AG09309 (cell line): ENCODE measurements around the gene SEPTIN8.

Experiments used
- DNase-seq: peaks from one replicate; pipeline ENCODE4 v3.0.0-alpha.2; 2010; ENCODE audit warnings: low read depth
- H3K4me3 ChIP-seq: 2 replicates; pipeline ENCODE4 v1.5.1; 2011; ENCODE audit warnings: mild to moderate bottlenecking, low read depth, low read length, moderate library complexity; ENCODE audit not compliant: control insufficient read depth
- CTCF ChIP-seq: IDR thresholded peaks from 2 replicates; pipeline ENCODE4 v1.5.1; 2011; ENCODE audit warnings: mild to moderate bottlenecking, low read depth, low read length, inconsistent platforms; ENCODE audit not compliant: insufficient read depth, control insufficient read depth; ENCODE audit errors: missing control alignments

The SEPTIN8 gene

GRCh38 chr5:132742626-132743025 lies 34.4 kb downstream of the SEPTIN8 start:
- no peak for TF ChIP-seq CTCF
- no peak for DNase-seq
- H3K4me3 ChIP-seq, result no peak overlapping the region

- DNase-seq, result no peak
- no peak overlapping the region for H3K4me3 ChIP-seq
- no peak for TF ChIP-seq CTCF
These were observed 34.9 kb downstream of the SEPTIN8 start for GRCh38 chr5:132742158-132742557.

DNA sequence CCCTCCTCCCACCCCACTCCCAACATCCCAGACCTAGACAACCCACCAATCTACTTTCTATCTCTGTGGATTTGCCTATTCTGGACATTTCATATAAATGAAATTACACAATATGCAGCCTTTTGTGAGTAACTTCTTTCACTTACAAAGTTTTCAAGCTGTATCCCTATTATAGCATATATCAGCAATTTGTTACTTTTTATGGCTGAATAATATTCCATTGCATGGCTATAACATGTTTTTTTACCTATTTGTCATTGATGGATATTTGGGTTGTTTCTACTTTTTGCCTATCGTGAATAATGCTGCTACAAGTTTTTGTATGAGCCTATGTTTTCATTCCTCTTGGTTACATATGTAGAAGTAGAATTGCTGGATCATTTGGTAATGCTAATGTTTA lies 37.8 kb downstream of the SEPTIN8 start:
- no peak overlapping the region for H3K4me3 ChIP-seq
- no peak for TF ChIP-seq CTCF
- DNase-seq, result no peak

DNA sequence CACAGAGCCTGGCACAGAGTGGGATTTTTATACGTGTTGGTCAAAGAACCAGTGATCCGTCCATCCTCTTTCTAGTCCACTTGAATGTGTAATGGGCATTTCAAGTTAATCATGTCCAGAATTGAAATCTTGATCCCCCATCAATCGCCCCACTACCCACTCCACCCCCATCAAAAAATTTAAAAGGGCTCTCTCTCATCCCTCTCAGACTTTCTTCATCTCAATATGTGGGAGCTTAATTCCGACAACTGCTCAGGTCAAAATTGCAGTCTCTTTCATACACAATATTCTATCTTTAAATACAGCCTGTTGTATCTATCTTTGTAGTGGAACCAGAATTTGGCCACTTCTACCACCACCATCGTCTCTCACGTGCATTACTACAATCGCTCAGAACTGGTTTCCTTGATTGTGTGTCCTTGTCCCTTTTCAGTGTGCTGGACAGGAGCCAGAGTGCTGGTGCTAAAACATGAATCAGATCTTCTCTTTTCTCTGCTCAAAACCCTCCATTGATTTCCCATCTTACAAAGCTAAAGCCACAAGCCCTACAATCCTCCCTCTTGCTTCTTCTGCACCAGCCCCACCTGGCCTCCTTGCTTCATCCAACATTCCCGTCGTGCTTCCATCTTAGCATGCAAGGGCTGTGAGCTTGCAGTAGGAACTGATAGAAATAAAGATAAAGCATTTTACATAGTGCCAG lies 38.9 kb downstream of the SEPTIN8 start:
- DNase-seq, result no peak
- no peak for TF ChIP-seq CTCF
- no peak overlapping the region; the same call in 1 of the 2 replicates for H3K4me3 ChIP-seq

DNA sequence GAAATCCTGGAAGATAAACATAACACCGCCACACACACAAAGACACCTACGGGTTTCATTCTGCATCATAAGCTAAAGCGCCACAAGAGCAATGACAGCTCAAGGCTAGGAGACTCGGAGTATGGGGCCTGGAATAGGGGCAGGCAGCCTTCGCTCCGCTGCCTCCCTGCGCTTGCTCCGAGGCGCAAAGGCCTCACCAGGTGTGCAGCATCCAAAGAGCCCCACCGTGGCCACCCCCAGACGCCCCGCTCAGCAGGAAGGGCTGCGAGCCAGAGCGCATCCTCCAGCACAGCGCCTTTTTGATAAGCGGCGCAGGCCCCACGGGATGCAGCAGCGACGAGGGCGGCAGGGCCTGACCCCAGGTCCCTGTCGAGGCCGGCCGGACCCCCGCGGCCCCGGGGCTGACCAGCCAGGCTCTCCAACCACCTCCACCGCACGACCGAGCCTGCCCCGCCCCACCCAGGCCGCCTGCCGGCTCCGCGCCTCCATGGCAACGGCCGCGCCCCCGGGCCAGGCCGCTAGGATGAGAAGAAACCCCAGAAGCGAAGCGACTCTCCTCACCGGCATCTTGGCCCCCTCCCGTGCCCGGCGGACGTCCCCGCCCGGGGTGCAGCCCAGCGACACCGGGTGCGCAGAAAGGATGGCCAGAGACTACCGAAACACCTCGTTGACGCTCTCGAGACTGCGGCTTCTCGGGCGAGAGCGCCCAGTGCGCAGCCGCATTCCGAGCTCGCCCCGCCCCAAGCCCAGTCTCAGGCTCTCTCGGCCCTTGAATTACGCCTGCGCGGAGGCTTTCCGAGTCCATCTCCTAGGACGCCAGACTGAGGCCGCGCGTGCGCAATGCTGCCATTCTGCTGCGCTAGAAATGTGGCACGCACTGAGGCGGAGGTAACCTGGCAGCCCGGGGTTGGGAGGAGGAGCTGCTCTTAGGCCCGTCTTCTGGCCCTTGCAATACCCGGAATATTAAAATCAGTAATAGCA lies 39.9 kb downstream of the SEPTIN8 start, which contains the start of gene KIF3A:
KIF3A (minus strand) TSS at position 694 of the 981 bp plus-strand sequence; CDS start at position 567, 127 bp downstream.
- TF ChIP-seq CTCF, result no peak
- peak; percentile 68 for DNase-seq
- H3K4me3 ChIP-seq, result peak within 1 kb of the TSS; percentile 82

DNA sequence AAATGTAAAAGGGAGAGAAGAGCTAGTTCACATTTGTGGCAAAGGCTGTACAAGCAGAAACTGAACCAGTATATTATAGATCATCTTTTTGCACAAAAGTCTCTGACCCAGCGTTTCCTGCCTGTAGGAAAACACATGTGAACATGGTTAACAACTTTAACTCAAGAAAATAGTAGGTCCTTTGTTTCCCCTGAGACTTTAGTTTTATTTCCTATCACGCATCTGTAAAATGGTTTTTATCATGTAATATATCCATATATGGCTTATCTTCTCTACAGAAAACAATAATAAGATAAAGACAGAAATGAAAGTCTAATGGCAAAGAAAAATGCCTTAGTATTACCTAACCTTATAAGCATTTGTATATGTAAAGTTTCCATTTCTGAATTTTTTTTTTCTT lies 42.4 kb downstream of the SEPTIN8 start:
- DNase-seq, result no peak
- H3K4me3 ChIP-seq, result no peak overlapping the region
- no peak for TF ChIP-seq CTCF
